Measurements from ENCODE around the gene IMMP2L.
A peak's percentile ranks its signal among the peaks of the same experiment; 100 is the strongest.

The IMMP2L gene

DNA sequence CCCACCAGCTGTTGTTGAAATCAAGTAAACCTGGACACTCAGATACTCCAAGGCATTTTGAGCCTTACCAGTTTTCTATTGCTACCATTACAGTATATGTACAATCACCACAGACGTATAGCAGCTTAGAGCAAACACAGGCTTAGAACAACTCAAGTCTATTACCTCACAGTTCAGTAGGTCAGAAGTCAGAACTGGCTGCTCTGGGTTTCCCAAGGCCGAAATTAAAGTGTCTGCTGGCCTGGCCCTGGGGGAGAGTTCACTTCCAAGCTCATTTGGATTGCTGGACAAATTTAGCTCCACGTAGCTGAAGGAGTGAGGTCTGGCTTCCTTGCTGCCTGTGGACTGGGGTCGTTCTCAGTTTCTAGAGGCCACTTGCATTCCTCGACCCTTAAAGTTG lies 731.5 kb downstream of the IMMP2L start:
- DNase-seq = no peak

DNA sequence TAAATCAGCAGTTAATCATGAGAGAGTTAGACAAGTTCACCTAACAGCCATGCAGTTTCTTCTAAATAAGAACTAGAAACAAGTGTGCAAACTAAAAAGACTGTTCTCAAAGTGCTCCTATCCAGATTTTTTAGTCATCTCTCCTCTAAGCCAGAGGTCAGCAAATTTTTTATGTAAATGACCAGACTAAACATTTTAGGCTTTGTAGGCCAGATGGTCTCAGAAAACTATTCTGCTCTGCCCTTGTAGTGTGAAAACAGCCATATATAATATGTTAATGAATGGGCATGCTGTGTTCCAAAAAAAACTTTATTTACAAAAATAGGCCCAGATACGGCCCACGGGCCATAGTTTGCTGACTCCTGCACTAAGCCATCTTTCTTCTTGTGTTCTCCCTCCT lies 734.4 kb downstream of the IMMP2L start:
- DNase-seq = no peak

DNA sequence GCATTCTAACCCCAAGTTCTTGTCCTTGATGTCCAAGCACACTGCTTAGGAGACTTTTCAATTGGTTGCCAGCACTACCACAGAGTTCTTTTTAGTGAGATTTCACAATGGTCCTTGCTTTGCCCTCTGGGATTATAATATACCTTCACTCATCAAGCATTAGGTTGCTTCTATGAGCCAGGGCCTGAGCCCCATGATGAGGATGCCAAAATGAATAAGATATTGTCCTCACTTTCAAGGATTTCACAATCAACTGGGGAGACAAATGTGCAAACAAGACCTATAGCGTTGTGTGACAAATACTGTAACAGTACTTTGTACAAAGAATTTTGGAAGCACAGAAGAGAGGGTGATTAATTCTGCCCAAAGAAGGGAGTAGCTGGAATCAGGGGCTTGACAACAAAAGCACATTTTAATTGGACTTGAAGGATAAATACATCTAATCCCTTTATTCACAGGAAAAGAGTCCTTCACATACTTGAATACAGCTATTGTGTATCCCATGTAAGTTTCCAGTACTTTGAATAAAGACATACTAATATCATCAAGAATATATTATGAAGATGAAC lies 734.9 kb downstream of the IMMP2L start:
- no peak for DNase-seq

DNA sequence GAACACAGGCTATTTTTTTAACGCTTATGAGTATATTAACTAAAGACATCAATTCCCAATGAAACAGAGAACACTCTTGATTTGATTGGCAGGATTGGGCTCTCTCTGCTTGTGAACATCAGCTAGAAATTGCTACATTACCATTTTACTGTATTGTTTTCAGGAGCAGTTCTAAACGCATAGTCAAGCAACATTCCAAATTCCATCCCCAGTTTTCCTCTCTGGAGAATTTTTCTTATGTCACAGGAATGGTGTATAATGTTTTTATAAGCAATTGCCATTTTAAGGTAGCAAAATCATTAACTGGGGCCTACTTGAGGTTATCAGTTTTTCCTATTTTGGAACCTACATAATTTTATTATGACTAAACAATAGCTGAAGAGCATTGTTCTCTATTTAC lies 748.3 kb downstream of the IMMP2L start:
- no peak for DNase-seq

DNA sequence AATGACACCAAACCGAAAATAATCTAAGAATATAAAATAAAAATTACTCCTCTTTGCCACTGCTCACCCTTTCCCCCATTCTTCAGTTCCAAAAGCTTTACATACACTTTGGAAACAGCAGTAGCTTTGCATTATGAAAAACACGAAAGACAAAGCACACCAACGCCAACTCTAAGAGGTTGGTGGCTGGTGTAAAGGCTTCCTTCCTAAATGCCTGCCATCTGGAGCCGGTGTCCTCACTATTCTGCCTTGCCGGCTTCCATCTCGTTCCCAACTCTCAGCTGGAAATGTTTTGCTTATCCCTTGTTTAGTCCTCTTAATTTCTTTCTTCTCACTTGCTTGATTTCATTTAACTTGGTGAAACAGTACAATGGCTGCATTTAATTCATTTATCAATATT lies 752.5 kb downstream of the IMMP2L start:
- no peak for DNase-seq

DNA sequence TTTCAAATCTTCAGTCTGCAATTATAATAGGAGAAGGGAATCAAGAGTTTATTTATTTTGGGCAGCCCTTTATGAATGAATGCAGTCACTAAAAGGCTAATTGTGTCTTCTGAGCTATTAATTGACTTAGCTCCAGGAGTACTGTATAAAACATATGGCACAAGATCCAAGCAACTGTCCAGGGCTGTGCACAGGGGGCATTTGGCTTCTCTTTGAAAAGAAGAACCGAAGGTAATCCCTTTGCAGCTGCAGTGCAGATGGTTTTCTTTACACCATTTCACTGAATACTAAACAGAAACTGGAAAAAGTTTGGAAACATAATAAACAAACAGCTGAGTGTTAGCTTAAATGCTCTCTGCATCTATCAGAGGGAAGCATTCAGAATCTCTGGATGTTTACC lies 753.9 kb downstream of the IMMP2L start:
- no peak for DNase-seq

DNA sequence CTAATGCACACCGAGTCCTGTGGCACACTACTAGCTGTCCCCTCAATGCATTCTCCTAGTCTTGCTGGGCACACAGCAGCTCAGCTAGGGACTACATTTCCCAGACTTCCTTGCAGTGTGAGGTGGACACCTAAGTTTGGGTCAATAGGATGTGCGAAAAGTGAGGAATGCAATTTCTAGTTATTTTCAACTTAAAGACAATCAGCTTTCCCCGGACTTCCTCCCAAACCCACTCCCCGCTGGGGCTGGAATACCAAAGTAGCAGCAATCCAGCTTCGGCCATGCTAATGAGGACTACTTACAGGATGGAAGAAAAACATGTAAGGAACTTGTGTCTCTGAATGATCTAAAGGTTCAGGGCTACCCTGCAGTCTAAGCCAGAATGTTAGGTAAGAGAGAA lies 757.8 kb downstream of the IMMP2L start:
- no peak for DNase-seq

DNA sequence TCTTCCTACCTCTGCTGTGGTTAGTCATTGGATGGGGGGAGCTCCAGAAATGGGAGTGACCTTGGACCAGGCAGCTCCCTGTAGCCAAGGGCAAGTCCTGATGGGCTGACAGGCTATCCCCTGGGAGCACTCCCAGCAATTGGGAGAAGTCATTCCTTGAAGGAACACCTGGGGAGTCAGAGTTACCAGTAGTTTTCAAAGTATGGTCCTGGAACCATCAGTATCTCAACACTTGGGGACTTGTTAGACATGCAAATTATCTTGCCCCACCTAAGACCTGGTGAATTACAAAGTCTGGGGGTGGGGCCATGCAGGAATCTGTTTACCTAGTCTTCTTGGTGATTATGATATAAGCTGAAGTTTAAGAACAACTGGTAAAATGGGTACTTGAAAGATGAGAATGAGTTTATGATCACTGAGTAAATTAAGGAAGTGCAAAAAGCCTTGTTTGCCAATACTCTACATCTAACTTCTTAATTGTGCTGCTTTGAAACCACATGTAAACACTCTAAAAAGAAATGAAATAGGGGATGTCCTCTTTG lies 758.6 kb downstream of the IMMP2L start:
- DNase-seq = no peak

DNA sequence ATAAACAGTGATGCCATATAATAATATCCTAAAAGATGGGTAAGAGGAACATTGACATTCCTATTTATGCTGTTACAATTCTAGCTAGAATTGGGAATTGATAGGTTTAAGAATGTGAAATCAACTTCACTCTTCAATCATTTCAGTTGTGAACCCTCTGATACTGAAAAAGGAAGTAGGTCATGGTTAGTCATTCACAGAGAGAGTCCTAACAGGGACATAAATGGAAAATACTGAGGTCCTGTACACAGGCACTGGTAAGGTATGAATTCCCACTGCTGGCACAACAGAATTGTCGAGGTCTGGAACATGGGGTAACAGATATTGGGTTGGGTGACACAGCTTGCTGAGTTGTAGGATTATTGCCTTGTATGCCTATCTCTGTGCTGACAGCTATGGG lies 760.8 kb downstream of the IMMP2L start:
- no peak for DNase-seq

DNA sequence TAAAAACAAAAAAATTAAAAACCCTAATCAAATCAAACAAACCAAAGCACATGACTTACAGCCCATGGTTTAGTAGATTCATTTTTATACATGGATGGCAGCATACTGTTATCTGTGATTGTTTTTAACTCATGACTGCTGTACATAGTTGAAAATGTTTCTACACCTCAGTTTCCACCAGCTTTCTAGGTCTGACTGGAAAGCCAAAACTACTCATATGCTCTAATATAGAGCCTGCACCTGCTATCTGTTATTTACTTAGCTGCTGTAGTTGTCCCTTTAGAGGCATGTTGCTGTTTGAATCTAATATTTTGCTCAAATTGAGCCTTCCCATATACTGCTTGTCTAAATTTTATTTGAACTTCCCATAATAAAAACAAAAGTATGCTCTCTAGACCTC lies 761.3 kb downstream of the IMMP2L start:
- no peak for DNase-seq

DNA sequence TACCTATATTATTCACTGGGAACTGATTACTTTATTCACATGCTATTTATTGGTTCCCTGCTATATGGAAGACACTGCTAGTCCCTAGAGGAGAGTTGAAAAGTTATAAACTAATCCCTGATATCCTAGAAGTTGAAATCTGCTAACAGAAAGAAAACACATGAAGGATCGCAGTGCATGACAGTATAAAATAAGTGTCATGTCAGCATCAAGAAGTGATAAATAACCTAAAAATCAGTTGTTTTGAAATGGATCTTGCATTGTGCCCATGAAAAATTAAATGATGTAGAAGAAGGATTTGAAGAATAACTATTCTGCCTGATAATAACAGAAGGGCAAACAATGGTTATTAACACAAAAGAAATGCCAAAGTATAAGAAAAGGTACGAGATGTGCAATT lies 764.6 kb downstream of the IMMP2L start:
- DNase-seq = no peak

DNA sequence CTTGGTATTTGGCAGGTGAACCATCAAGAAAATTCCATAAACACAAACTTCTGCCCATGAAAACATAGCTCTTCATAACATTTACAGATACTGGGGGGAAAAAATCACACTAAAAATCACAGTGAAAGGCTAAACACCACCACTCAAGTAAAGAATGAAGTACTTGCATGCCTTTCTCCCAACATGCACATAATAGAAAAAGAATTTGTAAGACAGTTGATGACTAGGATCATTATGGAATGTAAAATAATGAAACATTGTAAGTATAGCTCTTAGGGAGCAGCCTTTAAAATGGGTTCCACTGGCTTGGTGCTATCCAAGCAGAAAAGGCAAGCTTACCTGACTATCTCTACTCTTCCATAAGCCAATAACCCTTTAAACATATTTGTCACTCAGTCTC lies 771.3 kb downstream of the IMMP2L start:
- peak; percentile 32 for DNase-seq

DNA sequence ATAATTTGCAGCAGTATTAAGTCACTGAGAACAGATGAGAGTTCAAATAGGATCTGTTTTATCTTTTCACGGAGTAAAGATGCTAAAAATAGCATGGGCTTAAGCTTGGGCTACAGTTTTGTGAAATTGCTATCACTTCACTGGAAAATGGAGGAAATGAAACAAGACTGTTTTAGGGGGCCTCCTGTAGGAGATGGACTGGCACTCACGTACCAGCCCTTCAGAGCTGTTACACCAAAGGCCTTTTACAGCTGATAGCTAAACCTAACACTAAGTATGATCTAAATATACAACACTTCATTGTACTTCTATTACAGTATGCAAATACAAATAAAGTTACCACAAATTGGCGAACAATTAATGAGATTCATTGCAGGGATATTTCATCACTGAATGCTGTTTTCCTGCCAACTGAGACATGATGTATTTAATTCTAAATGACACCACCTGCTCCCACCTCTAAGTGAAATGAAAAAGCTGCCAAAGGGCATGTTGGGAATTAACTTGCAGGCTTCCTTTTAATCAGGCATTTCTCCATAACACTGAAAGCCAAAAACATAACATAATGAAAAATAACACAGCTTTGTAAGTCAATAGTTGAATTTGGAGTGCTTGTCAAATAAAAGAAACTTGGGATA lies 775.8 kb downstream of the IMMP2L start:
- DNase-seq = no peak

DNA sequence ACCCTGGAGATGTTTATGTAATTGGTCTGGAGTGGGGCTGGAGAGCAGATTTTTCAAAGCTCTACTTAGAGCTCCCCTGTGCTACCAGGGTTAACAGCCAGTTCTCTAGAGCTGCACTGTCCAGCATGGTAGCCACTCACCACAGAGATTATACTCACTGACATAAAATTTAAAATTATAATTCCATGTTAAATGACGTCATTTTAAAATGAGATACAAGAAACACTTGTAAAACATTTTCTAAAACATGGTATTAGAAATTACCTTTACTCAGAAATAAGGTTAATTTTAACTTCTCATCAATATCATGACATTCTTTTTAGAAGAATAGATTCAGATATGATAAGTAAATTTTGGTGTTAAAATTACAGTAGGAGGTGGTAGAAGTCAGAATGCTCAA lies 777.5 kb downstream of the IMMP2L start:
- no peak for DNase-seq

DNA sequence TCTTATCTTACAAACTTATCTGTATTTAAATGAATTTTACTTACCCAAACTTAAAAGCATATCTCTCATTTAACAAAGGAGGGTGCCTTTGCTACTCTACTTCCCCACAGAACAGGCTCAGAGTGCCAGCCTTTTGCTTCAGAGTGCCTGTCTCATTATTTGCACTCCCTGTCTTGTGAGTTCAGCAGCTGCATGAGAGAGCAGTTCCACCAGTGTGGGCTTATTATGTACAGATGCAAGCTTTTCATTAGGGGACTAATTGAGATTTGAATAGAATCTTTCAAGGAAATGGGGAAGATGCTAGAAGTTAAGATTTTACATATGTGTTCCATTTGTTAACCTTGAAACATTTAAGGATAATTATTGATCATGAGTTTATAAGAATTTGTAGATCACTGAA lies 781.6 kb downstream of the IMMP2L start:
- no peak for DNase-seq

DNA sequence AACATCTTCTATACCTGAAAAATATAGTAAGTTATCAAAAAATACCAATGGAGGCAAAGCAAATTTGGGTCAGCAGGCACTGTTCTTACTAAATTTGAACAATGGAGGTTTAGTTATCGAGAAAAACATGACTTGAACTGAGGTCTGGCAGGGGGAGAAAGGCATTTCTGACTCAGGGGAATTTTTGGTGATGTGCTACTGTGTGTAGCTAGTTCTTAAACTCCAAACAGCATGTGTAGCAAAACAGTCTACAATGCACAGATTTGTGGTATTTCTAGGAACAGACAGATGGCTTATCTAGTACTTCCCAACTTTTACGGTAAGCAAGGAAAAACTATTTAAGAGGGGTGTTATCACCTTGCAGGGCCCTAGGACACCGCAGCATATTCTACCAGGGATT lies 783.0 kb downstream of the IMMP2L start:
- no peak for DNase-seq

DNA sequence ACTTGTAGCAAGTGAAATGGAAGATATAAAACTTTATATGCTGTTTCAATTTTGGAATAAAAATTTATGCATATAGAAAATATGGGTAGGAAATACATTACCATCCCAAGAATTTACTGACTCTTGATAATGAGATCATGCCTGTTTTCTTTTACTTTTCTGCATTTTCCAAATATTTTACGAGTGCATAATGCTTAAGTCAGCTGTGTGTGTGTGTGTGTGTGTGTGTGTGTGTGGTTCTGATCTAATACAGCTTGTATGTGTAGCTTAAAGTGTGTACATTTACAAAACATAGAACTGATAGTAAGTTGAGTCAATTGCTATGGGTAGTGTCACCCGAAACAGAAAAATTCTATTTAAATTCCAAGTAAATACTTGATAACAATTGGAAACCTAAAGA lies 787.2 kb downstream of the IMMP2L start:
- DNase-seq = peak; percentile 74

DNA sequence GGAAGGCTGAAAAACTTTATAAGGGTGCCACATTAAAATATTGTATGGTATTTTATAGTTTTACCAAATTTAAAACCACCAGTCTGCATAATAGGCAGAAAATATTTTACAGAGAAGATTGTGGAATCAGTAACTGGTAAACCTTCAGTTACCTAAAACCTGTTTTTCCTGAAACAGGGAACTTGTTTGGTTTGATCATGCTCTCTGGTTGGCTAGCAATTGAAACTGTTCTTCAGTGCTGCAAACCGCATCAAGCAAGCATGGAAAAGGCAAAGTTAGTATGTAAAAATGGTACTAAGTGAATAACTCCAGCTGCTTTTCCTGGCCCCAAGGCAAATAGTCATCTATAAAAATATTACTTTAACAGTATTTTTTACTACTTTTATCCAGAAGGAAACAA lies 788.2 kb downstream of the IMMP2L start:
- peak; percentile 15 for DNase-seq

DNA sequence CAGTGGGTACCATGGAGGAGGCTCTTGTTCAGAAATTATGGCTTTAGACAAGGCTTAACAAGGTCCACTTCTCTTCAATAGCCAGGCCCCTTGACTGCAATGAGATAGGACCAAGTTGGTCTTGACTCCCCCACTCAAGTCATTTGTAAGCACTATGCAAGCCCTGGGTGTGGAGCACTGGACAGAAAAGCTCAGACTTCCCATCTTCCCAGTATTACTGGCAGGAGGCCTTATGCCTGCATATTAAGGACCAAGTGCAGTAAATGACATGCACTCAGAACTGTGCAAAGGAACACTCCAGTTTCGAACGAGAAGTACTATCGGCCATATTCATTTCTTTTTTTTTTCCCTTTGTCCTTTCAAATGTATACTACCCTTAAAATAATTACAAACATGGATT lies 789.7 kb downstream of the IMMP2L start:
- DNase-seq = no peak

DNA sequence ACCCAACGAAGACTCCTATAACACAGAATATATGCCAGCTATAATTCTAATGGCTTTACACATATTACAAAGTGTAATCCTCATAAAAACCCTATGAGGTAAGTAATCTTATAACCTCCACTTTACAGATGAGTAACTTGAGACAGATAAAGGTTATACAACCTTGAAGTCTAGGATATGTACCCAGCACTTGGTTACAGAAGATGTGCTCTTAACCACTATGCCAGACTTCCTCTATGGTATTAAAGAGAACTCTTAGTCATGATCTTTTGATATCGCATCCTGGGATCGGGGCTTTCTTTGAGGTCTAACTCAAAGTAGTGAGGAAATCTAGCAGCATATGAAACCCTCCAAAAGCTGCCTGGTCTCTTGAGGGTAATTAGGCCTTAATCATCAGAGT lies 790.6 kb downstream of the IMMP2L start:
- no peak for DNase-seq

DNA sequence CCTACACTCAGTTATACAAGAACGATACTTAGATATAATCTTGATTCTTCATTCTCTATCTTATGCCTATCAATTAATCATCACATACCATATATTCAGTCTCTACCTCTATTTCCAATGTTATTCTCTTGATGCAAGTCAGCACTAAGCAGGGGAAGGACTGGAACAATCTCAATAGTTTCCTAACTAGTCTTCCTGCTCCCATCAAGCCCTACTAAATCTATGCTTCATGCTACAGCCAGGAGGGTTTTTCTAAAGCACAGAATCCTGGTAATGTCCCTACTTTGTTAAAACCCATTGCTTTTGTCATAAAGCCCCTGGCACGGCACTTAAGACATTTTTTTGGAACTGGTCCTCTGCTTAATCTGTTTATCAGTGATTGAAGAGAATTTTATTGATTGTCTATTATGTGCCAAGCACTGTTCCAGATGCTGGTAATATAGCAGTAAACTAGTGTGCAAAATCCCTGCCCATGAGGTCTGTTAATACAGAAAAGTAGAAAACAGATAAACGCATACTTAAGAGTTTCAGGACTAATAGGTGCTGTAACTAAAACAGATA lies 794.7 kb downstream of the IMMP2L start:
- no peak for DNase-seq

DNA sequence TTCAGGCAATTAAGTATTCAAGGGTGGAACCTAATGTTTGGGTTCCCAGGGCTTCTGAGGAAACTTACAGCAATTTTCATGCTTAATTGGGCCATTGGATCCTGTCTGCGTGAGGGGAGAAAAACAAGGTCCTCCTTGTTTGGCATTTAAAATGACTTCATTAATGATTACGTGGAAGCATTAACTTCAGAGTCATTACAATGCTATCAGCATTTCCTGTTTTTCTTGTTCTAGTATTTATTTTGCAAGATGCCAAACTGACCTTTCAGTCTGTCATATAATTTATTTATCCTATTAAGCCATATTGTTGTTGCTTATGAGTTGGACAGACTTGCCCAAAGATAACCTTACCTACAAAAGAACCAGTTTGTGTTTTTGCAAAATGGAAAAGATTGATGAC lies 795.4 kb downstream of the IMMP2L start:
- no peak for DNase-seq

DNA sequence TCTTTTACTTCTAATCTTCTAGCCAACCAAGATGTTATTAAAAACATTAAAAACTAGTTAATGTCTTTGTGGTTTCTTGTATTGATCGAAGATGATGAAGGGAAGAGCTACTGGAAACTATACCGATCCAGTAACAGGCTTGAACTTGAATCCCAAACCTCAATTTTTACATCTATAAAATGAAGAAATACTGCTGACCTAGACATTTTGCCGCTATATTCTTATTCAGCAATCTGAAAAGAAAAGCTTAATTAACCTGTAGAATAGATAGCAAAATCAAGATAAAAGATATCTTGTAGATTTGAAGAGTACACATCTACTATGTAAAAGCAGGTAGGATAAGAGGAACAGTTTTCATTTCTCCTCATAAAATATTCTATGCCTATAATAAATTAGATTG lies 797.4 kb downstream of the IMMP2L start:
- no peak for DNase-seq

DNA sequence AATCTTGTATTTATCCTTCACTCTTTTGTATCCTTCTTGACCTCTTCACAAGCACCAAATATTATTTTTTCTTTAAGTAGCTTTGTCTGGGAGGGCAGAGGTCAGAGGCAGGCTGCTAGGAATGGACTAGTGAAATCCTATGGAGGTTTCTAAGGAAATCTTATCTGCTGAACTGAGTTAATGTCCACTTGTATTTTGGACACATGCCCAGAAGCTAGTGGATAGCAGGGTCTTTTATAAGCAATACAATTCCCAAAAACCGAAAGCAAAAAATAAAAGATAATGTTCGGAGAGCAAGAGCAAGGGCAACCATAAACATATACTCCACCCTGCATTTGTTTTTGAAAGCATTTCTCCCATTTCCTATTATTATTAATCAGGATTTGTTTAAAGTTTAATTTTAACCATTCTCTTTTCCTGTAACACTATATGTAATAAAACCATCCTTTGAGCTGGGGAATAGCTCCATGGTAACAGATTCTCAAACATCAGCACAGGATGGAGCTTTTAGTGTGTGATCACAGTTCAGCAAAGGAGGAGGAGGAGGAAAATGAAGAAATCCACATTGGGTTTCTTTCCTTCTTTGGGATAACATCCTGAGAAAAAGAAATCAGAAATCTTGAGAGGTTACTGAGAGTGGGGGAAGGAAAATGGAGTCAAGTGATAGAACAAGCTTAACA lies 799.6 kb downstream of the IMMP2L start:
- DNase-seq = no peak

Measured in EL (cell line).